C4-2B (cell line): ENCODE data around the gene RNF113A.

ENCODE experiments used
- CTCF ChIP-seq: fragments of 450-650 bp; conservative IDR thresholded peaks from 2 replicates; pipeline ENCODE4 v1.5.1; 2017; ENCODE audit warnings: mild to moderate bottlenecking
- ZFX ChIP-seq: fragments of 450-650 bp; IDR thresholded peaks from 2 replicates; pipeline ENCODE4 v1.6.1; 2017

- TF ChIP-seq CTCF (no peak), ZFX (no peak)
Observed at GRCh38 chrX:119900976-119901375, 29.4 kb upstream of the RNF113A start.
